GM08714 (cell line): ENCODE results near the gene SHC3.

ENCODE experiments used
- H3K4me3 ChIP-seq: fragments of 200-500 bp; sonication (Bioruptor generic); 2 replicates; pipeline ENCODE4 v1.5.1; 2014; ENCODE audit warnings: mild to moderate bottlenecking, low read length, inconsistent platforms
- ZNF274 ChIP-seq: IDR thresholded peaks from 2 replicates; pipeline ENCODE4 v1.6.1; 2012; ENCODE audit warnings: mild to moderate bottlenecking, low read depth, low read length

The SHC3 gene

DNA sequence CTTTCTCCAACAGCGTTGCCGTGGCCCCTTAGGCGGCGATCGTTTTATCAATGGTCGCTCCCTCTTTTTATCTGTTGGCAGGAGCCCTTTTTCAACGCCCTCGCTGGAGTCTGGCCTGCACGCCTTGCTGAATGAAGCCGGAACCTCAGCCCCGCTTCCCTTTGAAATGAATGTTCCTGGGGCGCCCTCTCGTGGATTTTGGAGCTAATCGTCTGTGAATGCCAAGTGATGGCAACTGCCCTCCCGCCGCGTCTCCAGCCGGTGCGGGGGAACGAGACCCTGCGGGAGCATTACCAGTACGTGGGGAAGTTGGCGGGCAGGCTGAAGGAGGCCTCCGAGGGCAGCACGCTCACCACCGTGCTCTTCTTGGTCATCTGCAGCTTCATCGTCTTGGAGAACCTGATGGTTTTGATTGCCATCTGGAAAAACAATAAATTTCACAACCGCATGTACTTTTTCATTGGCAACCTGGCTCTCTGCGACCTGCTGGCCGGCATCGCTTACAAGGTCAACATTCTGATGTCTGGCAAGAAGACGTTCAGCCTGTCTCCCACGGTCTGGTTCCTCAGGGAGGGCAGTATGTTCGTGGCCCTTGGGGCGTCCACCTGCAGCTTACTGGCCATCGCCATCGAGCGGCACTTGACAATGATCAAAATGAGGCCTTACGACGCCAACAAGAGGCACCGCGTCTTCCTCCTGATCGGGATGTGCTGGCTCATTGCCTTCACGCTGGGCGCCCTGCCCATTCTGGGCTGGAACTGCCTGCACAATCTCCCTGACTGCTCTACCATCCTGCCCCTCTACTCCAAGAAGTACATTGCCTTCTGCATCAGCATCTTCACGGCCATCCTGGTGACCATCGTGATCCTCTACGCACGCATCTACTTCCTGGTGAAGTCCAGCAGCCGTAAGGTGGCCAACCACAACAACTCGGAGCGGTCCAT, 177.4 kb downstream of the SHC3 start:
- no peak for TF ChIP-seq ZNF274
- no peak overlapping the region for H3K4me3 ChIP-seq

DNA sequence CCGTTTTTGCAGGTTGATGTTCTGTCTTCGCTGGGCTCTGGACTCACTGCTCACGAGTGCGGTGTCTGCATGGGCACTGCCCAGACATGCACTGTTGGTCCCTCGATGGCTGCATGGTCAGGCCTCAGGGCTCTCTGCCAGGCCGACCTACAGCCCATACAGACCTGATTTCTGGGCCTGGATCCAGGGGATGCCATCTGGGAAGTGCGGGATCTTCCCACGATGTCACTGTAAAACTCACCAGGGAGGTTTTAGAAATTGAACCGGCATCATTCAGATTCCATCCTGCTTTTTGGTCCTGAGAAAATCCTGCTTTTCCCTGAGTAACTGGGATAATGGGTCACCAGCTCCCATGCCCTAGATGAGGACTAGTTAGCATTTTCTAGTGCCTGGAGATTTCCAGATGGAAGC, 178.2 kb downstream of the SHC3 start:
- TF ChIP-seq ZNF274 = no peak
- H3K4me3 ChIP-seq = no peak overlapping the region

DNA sequence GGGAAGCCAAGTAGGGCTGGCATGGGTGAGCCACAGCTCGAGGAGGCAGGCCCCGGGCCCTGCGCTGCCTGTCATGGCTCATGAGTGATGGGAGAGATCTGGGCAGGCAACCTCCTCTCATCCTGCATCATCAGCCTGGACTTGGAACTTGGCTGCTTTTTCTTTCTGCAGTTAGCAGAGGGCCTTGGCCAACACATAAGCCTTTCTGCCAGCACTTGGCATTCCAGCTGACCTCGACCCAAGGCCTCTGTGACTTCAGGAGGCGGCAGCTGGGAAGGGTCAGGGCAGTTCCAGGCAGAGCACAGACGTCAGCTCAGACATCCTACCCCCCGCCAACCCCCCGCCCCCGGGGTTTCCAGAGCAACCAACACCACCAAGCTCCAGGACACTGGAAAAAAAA, 179.7 kb downstream of the SHC3 start:
- TF ChIP-seq ZNF274 = no peak
- no peak overlapping the region for H3K4me3 ChIP-seq

DNA sequence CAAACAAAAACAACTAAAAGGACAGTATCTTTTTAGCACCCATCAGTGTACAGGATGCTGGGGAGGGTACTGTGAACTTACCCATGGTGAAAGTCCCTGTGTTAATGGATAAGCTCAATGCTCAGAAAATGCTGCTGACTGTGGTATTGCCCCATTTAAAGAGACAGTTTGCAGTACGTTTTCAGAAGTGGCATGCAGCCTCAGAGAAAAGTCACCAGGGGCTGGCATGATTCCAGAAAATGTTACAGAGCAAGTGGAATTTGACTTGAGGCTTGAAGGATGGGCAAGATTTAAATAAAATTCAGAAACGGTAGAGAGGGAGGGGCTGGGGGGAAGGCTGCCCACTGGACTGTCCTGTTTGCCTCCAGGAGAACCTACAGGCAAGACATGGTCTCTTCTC, 180.1 kb downstream of the SHC3 start:
- TF ChIP-seq ZNF274 = no peak
- no peak overlapping the region for H3K4me3 ChIP-seq

DNA sequence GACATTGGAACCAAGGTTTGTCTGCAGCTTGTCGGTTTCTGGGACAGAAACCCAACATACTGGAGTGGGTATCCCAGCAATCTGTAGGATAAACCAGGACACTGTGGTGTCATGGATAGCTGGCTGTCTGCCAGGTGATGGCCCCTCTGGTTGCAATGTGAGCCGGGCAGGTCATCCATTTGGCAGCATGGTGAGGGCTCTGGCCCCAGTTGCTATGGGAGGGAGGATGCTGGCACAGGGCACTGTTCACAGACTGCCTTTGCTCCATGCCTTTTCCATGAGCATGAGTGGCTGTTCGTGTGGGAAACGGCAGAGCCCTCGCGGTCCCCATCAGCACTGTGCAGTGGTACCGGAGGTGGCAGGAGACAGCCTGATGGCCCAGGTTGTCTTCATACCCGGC, 181.0 kb downstream of the SHC3 start:
- H3K4me3 ChIP-seq = no peak overlapping the region
- TF ChIP-seq ZNF274 = no peak

DNA sequence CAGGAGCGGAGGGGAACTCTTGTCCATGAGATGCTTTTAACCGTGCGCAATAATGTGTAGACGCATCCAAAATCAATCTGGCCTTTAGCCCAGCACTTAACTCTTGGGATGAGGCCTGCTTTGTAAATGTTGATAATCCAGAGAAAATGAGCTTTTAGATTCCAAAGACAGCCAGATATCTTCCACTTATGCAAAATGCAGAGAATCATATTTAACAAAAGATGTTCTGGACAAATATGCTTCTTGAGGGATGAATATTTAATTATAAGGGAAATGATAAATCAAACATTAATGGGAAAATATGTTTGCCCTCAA, 181.7 kb downstream of the SHC3 start:
- no peak overlapping the region for H3K4me3 ChIP-seq
- no peak for TF ChIP-seq ZNF274

DNA sequence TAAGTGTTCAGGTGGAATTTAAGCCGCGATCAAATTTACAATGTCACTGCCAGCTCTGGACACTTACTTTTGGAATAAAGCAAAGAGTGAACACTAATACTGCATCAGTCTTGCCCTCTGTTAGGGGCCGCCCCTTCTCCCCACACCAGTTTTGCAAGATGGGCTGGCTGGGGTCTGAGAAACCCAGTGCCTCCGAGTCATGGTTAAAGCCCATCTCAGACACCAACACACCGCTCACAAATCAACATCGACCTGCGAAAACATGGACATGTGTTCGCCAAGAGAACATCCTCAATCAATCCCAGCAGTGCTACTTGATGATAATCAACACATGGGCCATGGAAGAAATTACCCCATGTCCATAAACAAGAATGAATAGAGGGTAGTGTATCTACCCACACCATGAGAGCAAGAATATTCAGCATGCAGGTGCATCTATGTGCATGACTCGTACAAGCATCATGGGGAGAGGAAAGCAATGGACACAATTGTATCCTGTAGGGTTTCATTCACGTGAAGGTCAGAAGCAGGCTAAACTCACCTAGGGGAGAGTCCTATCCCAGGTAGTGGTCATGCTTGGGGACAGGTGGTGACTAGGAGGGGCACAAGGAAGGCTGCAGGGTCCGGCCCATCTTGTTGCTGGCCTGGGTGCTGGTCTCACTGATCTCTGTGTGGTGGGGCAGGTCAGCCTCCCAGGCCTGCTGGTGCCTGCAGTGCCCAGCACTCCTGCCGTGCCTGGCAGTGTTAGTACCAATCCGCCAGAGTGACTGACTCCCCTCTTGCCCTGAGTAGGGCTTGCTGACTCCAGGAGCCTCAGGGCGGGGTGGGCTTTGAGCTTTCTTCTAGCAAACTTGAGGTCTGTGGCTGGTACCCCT, 182.3 kb downstream of the SHC3 start:
- no peak for TF ChIP-seq ZNF274
- no peak overlapping the region for H3K4me3 ChIP-seq

DNA sequence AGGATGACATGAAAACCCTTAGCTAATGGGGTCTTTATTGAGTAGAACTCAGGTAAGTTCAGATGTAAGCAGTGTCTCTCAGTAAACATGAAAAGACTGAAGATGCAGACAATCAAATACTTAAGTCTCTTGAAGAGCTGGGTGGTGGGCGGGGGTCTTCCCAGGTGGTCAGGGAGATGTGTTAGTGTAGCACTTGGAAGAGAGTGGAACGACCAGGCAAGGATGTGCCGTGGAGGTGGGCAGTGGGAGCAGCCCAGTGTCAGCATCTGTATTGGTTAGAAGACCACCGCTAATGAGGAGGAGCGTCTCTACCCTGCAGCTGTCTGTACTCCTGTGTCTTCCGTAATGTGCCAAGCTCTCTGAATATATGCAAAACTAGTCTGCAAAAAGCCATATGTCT, 183.0 kb downstream of the SHC3 start:
- no peak for TF ChIP-seq ZNF274
- no peak overlapping the region for H3K4me3 ChIP-seq

DNA sequence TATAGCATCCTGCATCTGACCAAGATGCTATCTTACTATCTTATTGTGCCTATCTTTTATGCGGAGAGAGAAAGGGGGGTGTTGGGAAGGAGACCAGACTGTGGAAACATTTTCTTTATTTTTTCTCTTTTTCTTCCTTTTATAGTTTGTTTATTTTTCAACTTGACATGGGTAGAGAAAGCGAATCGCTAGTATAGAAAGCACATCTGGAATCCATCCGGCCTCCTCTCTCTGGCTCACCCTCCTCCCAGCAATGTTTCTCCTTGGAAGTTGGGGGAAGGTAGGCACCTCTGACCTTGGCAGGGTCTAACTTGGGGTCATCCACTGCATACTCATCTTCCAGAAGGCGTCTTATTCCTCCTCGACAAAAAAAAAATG, 183.4 kb downstream of the SHC3 start:
- H3K4me3 ChIP-seq = no peak overlapping the region
- no peak for TF ChIP-seq ZNF274

DNA sequence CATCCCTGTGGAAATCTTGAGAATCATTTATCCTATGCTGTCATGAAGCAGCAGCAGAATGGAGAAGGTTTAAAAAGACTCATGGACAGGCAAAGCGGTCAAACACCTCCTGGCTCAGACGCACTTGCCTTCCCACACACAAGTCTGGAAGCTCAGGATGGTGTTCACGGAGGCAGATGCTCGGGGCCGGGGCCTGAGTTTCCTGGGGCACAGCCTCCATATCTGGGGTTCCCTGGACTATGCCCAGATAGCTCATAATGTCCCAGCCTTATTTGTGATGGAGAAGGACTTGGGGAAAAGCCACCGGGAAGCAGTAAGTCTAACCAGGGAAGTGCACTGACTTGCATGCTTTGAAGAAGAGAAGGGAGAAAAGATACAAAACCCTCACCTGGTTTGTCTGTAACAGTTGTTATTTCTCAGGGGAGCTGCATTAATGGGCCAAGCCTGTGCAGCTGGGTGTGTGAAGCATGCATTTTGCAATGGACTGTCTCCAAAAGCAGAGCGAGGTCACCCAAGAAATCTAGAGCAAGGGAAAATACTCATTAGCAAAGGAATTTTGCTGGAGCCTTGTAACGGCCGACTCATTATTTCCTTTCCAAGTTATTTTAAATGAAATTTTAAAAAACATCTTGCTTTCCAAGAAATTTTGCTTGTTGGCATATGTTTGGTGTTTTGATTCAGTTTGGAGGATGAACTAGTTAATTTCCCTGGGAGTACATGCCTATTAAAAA, 184.0 kb downstream of the SHC3 start:
- TF ChIP-seq ZNF274 = no peak
- no peak overlapping the region for H3K4me3 ChIP-seq

DNA sequence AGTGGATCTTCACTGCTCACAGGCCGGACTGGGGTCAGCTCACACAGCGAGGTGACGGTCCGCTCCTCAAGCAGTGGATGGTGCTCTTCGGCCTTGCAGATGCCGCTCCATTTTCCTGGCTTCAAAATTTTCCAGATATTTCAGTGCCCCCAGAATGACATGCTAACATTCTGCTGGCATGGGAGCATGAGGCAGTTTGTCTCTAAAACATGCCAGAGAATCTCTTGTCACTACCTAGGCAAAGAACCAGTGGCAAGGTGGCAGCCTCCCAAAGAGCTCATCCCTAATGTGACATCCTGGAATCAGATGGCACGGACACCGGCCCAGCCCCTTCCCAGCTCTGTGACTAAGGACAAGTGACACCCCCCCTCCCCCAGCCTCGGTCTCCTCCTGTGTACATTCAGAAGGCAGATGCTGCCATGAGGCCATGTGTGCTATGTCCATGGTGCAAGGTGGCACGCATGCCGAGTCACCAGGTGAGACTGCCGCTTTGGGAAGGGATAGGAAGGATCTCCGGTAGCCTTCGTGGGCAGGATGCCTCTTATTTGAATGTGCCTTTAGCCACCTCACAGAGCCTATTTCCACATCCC, 184.7 kb downstream of the SHC3 start:
- no peak for TF ChIP-seq ZNF274
- H3K4me3 ChIP-seq = no peak overlapping the region

DNA sequence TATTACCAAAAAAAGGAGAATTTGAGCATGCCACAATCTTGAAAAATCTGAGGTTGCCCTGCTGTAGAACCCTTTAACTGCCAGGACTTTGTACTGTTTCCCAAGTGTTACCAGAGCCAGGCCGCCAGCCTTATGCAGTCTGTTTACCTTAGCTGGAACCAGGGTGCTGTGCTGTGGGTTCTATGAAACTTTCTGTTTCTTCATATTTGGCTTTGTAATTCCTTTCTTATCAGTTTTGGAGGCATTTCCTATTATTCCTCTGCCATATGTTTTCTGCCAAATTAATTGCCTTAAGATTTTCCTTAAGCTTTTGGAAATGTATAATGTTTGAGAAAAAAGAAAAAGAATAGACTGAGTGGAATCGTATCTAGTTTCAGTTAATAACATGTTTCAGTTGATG, 185.3 kb downstream of the SHC3 start:
- no peak for TF ChIP-seq ZNF274
- H3K4me3 ChIP-seq = no peak overlapping the region

DNA sequence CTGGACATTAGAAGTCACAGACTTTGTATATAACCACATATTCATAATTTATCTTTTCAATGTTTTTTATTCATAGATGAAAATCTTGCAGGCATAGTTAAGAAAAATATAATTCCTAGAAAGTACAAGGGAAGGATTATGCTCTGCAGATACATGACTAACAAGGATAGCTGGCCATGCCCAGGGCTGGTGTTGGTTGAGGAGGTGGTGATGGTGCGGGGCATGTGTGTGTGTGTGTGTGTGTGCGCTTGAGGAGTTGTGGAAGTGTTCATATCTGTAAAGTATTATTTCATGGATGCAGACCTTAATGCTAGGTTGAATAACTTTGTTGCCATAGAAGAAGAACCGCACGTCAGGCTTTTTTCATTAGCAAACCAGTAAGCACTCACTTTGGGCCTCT, 186.1 kb downstream of the SHC3 start:
- no peak for TF ChIP-seq ZNF274
- no peak overlapping the region for H3K4me3 ChIP-seq
